GM18858 (cell line): ENCODE data around the gene RASSF3.
A peak's percentile ranks its signal among the peaks of the same experiment; 100 is the strongest.

Source experiments
- ATAC-seq: cut with Tn5 transposase; IDR thresholded peaks from one replicate; pipeline ENCODE4 v1.9.1; 2021; ENCODE audit not compliant: unreplicated experiment

RASSF3 gene

GRCh38 chr12:64669270-64669842 is 59.1 kb downstream of the RASSF3 start:
- peak; percentile 74 for ATAC-seq

GRCh38 chr12:64670019-64670418 is 59.7 kb downstream of the RASSF3 start:
- ATAC-seq, result no peak

- ATAC-seq, result no peak
These were observed 60.8 kb downstream of the RASSF3 start for GRCh38 chr12:64670919-64671639.

GRCh38 chr12:64671681-64672080 is 61.4 kb downstream of the RASSF3 start:
- no peak for ATAC-seq

GRCh38 chr12:64672925-64673409 is 62.7 kb downstream of the RASSF3 start:
- no peak for ATAC-seq

- no peak for ATAC-seq
These were observed 63.3 kb downstream of the RASSF3 start for GRCh38 chr12:64673490-64674169.

GRCh38 chr12:64674367-64674922 is 64.2 kb downstream of the RASSF3 start:
- ATAC-seq, result no peak

GRCh38 chr12:64675795-64676194 is 65.5 kb downstream of the RASSF3 start:
- no peak for ATAC-seq

GRCh38 chr12:64678248-64678647 is 68.0 kb downstream of the RASSF3 start:
- ATAC-seq, result no peak

- no peak for ATAC-seq
These were observed 68.5 kb downstream of the RASSF3 start for GRCh38 chr12:64678835-64679234.

GRCh38 chr12:64679487-64680001 is 69.2 kb downstream of the RASSF3 start:
- ATAC-seq, result peak; percentile 37

- ATAC-seq, result no peak
These were observed 69.9 kb downstream of the RASSF3 start for GRCh38 chr12:64680235-64680634.

- no peak for ATAC-seq
These were observed 71.1 kb downstream of the RASSF3 start for GRCh38 chr12:64681200-64682052.

- ATAC-seq, result no peak
These were observed 72.4 kb downstream of the RASSF3 start for GRCh38 chr12:64682572-64683277.

- ATAC-seq, result no peak
These were observed 73.7 kb downstream of the RASSF3 start for GRCh38 chr12:64683816-64684543.

GRCh38 chr12:64685050-64685449 is 74.8 kb downstream of the RASSF3 start:
- ATAC-seq, result no peak

GRCh38 chr12:64685605-64686004 is 75.3 kb downstream of the RASSF3 start:
- ATAC-seq, result no peak

GRCh38 chr12:64687816-64688215 is 77.5 kb downstream of the RASSF3 start:
- ATAC-seq, result no peak

- ATAC-seq, result no peak
These were observed 77.9 kb downstream of the RASSF3 start for GRCh38 chr12:64688219-64688618.
